ENCODE results near the gene POU2F1. TPM values are rescaled to one million over a fixed set of nuclear protein-coding genes. Genes with fewer than 3 reads are reported as not detected.

The POU2F1 gene
- total RNA-seq, 4 donors from 2014 or later, result 21.0 to 33.7 (median 21.8) TPM

- WGBS, 2 donors, result 76 to 78% methylated on average over 1 of the region's 1 CpG
- peaks cover 0 to 8% (median 0%) of the 10 kb centered on the region in 4 donors for H3K9me3 ChIP-seq
These were observed 123.4 kb downstream of the POU2F1 start for GRCh38 chr1:167344112-167344511.

GRCh38 chr1:167344615-167345385, 124.1 kb downstream of the POU2F1 start:
- peaks cover 0 to 6% (median 0%) of the 10 kb centered on the region in 4 donors for H3K9me3 ChIP-seq
- H3K27ac ChIP-seq, result no peak overlapping the region
- no peaks in the 10 kb centered on the region for H3K27me3 ChIP-seq
- WGBS, 2 donors, result 74 to 75% methylated on average over 10 of the region's 10 CpGs
- no peak for DNase-seq (ENCODE audit: low spot score in 2 of 2)
- H3K4me1 ChIP-seq, result no peaks in the 10 kb centered on the region
- no peak for TF ChIP-seq EP300 (IDR thresholded peaks at IDR 0.05)
- TF ChIP-seq POLR2A (IDR thresholded peaks at IDR 0.05), result no peak
- TF ChIP-seq CTCF (IDR thresholded peaks at IDR 0.05), result no peak
- peaks cover 0 to 18% (median 0%) of the 10 kb centered on the region in 3 donors for H3K36me3 ChIP-seq
- no peak overlapping the region for H3K4me3 ChIP-seq

More at GRCh38 chr1:167344112-167344511, 123.4 kb downstream of the POU2F1 start:
- no peak for TF ChIP-seq POLR2A (IDR thresholded peaks at IDR 0.05)
- TF ChIP-seq CTCF (IDR thresholded peaks at IDR 0.05), result no peak
- no peak for TF ChIP-seq EP300 (IDR thresholded peaks at IDR 0.05)
- no peak overlapping the region for H3K4me3 ChIP-seq
- peaks cover 0 to 21% (median 0%) of the 10 kb centered on the region in 3 donors for H3K36me3 ChIP-seq
- DNase-seq (ENCODE audit: low spot score in 2 of 2), result no peak
- H3K4me1 ChIP-seq, result no peaks in the 10 kb centered on the region
- H3K27me3 ChIP-seq, result no peaks in the 10 kb centered on the region
- no peak overlapping the region for H3K27ac ChIP-seq

- Histone ChIP-seq H3K36me3 (peaks cover 0 to 18% (median 0%) of the 10 kb centered on the region in 3 donors), H3K4me3 (no peak overlapping the region)
- WGBS, 2 donors, result 21 to 34% methylated on average over 1 of the region's 1 CpG
These were observed 124.7 kb downstream of the POU2F1 start for GRCh38 chr1:167345386-167345733.

GRCh38 chr1:167357305-167357704, 136.6 kb downstream of the POU2F1 start:
- Histone ChIP-seq H3K36me3 (no peaks in the 10 kb centered on the region), H3K27me3 (no peaks in the 10 kb centered on the region), H3K27ac (no peak overlapping the region), H3K4me1 (no peaks in the 10 kb centered on the region), H3K4me3 (no peak overlapping the region), H3K9me3 (peaks cover 0 to 19% (median 0%) of the 10 kb centered on the region in 4 donors)
- no peak for TF ChIP-seq EP300 (IDR thresholded peaks at IDR 0.05)
- no peak for TF ChIP-seq POLR2A (IDR thresholded peaks at IDR 0.05)
- no peak for TF ChIP-seq CTCF (IDR thresholded peaks at IDR 0.05)
- DNase-seq (ENCODE audit: low spot score in 2 of 2), result no peak
- WGBS, 2 donors, result 88 to 89% methylated on average over 6 of the region's 6 CpGs

More at GRCh38 chr1:167345386-167345733, 124.7 kb downstream of the POU2F1 start:
- TF ChIP-seq CTCF (IDR thresholded peaks at IDR 0.05) (no peak), EP300 (IDR thresholded peaks at IDR 0.05) (no peak), POLR2A (IDR thresholded peaks at IDR 0.05) (no peak)
- H3K27me3 ChIP-seq, result no peaks in the 10 kb centered on the region
- no peak overlapping the region for H3K27ac ChIP-seq
- peaks cover 0 to 6% (median 0%) of the 10 kb centered on the region in 4 donors for H3K9me3 ChIP-seq
- no peaks in the 10 kb centered on the region for H3K4me1 ChIP-seq
- no peak for DNase-seq (ENCODE audit: low spot score in 2 of 2)

- no peaks in the 10 kb centered on the region for H3K4me1 ChIP-seq
- TF ChIP-seq EP300 (IDR thresholded peaks at IDR 0.05) (no peak), POLR2A (IDR thresholded peaks at IDR 0.05) (no peak), CTCF (IDR thresholded peaks at IDR 0.05) (no peak)
- DNase-seq (ENCODE audit: low spot score in 2 of 2), result no peak
- no peak overlapping the region for H3K27ac ChIP-seq
- no peaks in the 10 kb centered on the region for H3K36me3 ChIP-seq
- H3K4me3 ChIP-seq, result no peak overlapping the region
- H3K27me3 ChIP-seq, result no peaks in the 10 kb centered on the region
- WGBS, 2 donors, result 89 to 94% methylated on average over 4 of the region's 4 CpGs
- H3K9me3 ChIP-seq, result peaks cover 0 to 14% (median 0%) of the 10 kb centered on the region in 4 donors
These were observed 138.6 kb downstream of the POU2F1 start for GRCh38 chr1:167359295-167359694.

All from tibial nerve (tissue), 4 donors.